ENCODE data around the gene TMEM179.

Gene TMEM179

GRCh38 chr14:104562606-104563005 is 42.0 kb downstream of the TMEM179 start:
- no peaks in the 10 kb centered on the region for H3K36me3 Mint-ChIP-seq (ENCODE audit: insufficient read depth)
- ATAC-seq (replicated peaks) (no peak), DNase-seq (no peak)
- H3K4me1 Mint-ChIP-seq (ENCODE audit: low read depth in 2 of 2), result peaks cover 0 to 4% of the 10 kb centered on the region in 2 donors
- H3K4me3 Mint-ChIP-seq, result no peak overlapping the region
- peaks cover 28 to 72% of the 10 kb centered on the region in 2 donors for H3K27me3 Mint-ChIP-seq
- H3K27ac Mint-ChIP-seq, result no peak overlapping the region
- H3K9me3 Mint-ChIP-seq, result no peaks in the 10 kb centered on the region

GRCh38 chr14:104561632-104562495 is 42.7 kb downstream of the TMEM179 start:
- DNase-seq, result no peak
- Mint-ChIP-seq H3K4me1 (ENCODE audit: low read depth in 2 of 2) (peaks cover 0 to 4% of the 10 kb centered on the region in 2 donors), H3K9me3 (no peaks in the 10 kb centered on the region), H3K27ac (no peak overlapping the region), H3K27me3 (peaks cover 21 to 64% of the 10 kb centered on the region in 2 donors), H3K4me3 (no peak overlapping the region), H3K36me3 (ENCODE audit: insufficient read depth) (no peaks in the 10 kb centered on the region)
- ATAC-seq (replicated peaks), result no peak

- DNase-seq (no peak), ATAC-seq (replicated peaks) (no peak)
- Mint-ChIP-seq H3K36me3 (ENCODE audit: insufficient read depth) (no peaks in the 10 kb centered on the region), H3K4me1 (ENCODE audit: low read depth in 2 of 2) (peaks cover 0 to 4% of the 10 kb centered on the region in 2 donors), H3K27ac (no peak overlapping the region), H3K4me3 (no peak overlapping the region), H3K9me3 (no peaks in the 10 kb centered on the region), H3K27me3 (peaks cover 16 to 57% of the 10 kb centered on the region in 2 donors)
Observed at GRCh38 chr14:104561124-104561557, 43.4 kb downstream of the TMEM179 start.

GRCh38 chr14:104560586-104560945 is 44.0 kb downstream of the TMEM179 start:
- Mint-ChIP-seq H3K4me3 (no peak overlapping the region), H3K27me3 (peaks cover 10 to 53% of the 10 kb centered on the region in 2 donors), H3K9me3 (no peaks in the 10 kb centered on the region), H3K36me3 (ENCODE audit: insufficient read depth) (no peaks in the 10 kb centered on the region), H3K4me1 (ENCODE audit: low read depth in 2 of 2) (peaks cover 0 to 4% of the 10 kb centered on the region in 2 donors), H3K27ac (no peak overlapping the region)
- no peak for ATAC-seq (replicated peaks)
- no peak for DNase-seq

GRCh38 chr14:104559804-104560585 is 44.6 kb downstream of the TMEM179 start:
- ATAC-seq (replicated peaks) (no peak), DNase-seq (no peak)
- Mint-ChIP-seq H3K27me3 (peaks cover 7 to 53% of the 10 kb centered on the region in 2 donors), H3K9me3 (no peaks in the 10 kb centered on the region), H3K36me3 (ENCODE audit: insufficient read depth) (no peaks in the 10 kb centered on the region), H3K27ac (no peak overlapping the region), H3K4me1 (ENCODE audit: low read depth in 2 of 2) (peaks cover 0 to 4% of the 10 kb centered on the region in 2 donors), H3K4me3 (no peak overlapping the region)

- H3K4me3 Mint-ChIP-seq, result no peak overlapping the region
- no peaks in the 10 kb centered on the region for H3K9me3 Mint-ChIP-seq
- peaks cover 6 to 52% of the 10 kb centered on the region in 2 donors for H3K27me3 Mint-ChIP-seq
- H3K4me1 Mint-ChIP-seq (ENCODE audit: low read depth in 2 of 2), result peaks cover 0 to 4% of the 10 kb centered on the region in 2 donors
- no peak for ATAC-seq (replicated peaks)
- no peak for DNase-seq
- no peak overlapping the region for H3K27ac Mint-ChIP-seq
- no peaks in the 10 kb centered on the region for H3K36me3 Mint-ChIP-seq (ENCODE audit: insufficient read depth)
Observed at GRCh38 chr14:104559028-104559803, 45.4 kb downstream of the TMEM179 start.

GRCh38 chr14:104558231-104559027 is 46.1 kb downstream of the TMEM179 start:
- ATAC-seq (replicated peaks), result no peak
- no peaks in the 10 kb centered on the region for H3K4me1 Mint-ChIP-seq (ENCODE audit: low read depth in 2 of 2)
- DNase-seq, result no peak
- no peak overlapping the region for H3K27ac Mint-ChIP-seq
- H3K27me3 Mint-ChIP-seq, result peaks cover 4 to 51% of the 10 kb centered on the region in 2 donors
- H3K4me3 Mint-ChIP-seq, result no peak overlapping the region
- H3K36me3 Mint-ChIP-seq (ENCODE audit: insufficient read depth), result no peaks in the 10 kb centered on the region
- H3K9me3 Mint-ChIP-seq, result no peaks in the 10 kb centered on the region

- DNase-seq, result no peak
- no peaks in the 10 kb centered on the region for H3K9me3 Mint-ChIP-seq
- no peak overlapping the region for H3K4me3 Mint-ChIP-seq
- ATAC-seq (replicated peaks), result no peak
- H3K27ac Mint-ChIP-seq, result no peak overlapping the region
- peaks cover 11 to 54% of the 10 kb centered on the region in 2 donors for H3K27me3 Mint-ChIP-seq
- H3K4me1 Mint-ChIP-seq (ENCODE audit: low read depth in 2 of 2), result no peaks in the 10 kb centered on the region
- no peaks in the 10 kb centered on the region for H3K36me3 Mint-ChIP-seq (ENCODE audit: insufficient read depth)
Observed at GRCh38 chr14:104557766-104558165, 46.8 kb downstream of the TMEM179 start.

GRCh38 chr14:104557086-104557485 is 47.5 kb downstream of the TMEM179 start:
- no peaks in the 10 kb centered on the region for H3K9me3 Mint-ChIP-seq
- no peaks in the 10 kb centered on the region for H3K36me3 Mint-ChIP-seq (ENCODE audit: insufficient read depth)
- peaks cover 17 to 59% of the 10 kb centered on the region in 2 donors for H3K27me3 Mint-ChIP-seq
- no peak overlapping the region for H3K4me3 Mint-ChIP-seq
- no peaks in the 10 kb centered on the region for H3K4me1 Mint-ChIP-seq (ENCODE audit: low read depth in 2 of 2)
- no peak overlapping the region for H3K27ac Mint-ChIP-seq
- DNase-seq (no peak), ATAC-seq (replicated peaks) (no peak)

GRCh38 chr14:104556256-104557021 is 48.1 kb downstream of the TMEM179 start:
- no peak for DNase-seq

GRCh38 chr14:104555430-104556255 is 48.9 kb downstream of the TMEM179 start:
- no peaks in the 10 kb centered on the region for H3K9me3 Mint-ChIP-seq
- peaks cover 20 to 58% of the 10 kb centered on the region in 2 donors for H3K27me3 Mint-ChIP-seq
- no peak overlapping the region for H3K4me3 Mint-ChIP-seq
- no peaks in the 10 kb centered on the region for H3K36me3 Mint-ChIP-seq (ENCODE audit: insufficient read depth)
- DNase-seq (no peak), ATAC-seq (replicated peaks) (no peak)
- H3K4me1 Mint-ChIP-seq (ENCODE audit: low read depth in 2 of 2), result no peaks in the 10 kb centered on the region
- no peak overlapping the region for H3K27ac Mint-ChIP-seq

More at GRCh38 chr14:104556256-104557021, 48.1 kb downstream of the TMEM179 start:
- Mint-ChIP-seq H3K36me3 (ENCODE audit: insufficient read depth) (no peaks in the 10 kb centered on the region), H3K9me3 (no peaks in the 10 kb centered on the region), H3K27me3 (peaks cover 20 to 59% of the 10 kb centered on the region in 2 donors), H3K4me1 (ENCODE audit: low read depth in 2 of 2) (no peaks in the 10 kb centered on the region), H3K27ac (no peak overlapping the region), H3K4me3 (no peak overlapping the region)
- no peak for ATAC-seq (replicated peaks)
